ENCODE data around the gene ICAM2. TPM values are rescaled to one million over a fixed set of nuclear protein-coding genes. Genes with fewer than 3 reads are reported as not detected.

Gene ICAM2
- polyA plus RNA-seq, 1 of the 3 experiments (the other 2 are of a cell fraction), result 0.08 TPM

DNA sequence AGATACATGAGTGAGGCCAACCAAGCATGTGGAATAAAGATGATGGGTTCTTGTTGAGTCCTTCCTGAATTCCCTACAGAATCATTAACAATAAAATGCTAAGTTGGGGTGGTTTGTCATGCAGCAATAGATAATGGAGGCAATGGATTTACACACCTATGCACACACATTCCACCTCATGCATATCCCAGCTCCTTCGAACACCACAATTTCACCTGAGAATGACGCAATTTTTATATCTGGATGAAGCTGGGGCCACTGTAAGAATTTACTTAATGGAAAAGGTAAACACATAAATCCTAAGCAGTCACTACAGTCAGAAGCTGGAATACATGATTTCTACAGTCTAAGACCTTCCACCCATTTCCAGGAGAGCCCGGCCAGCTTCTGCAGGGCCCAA, 49.8 kb upstream of the ICAM2 start:
- Histone ChIP-seq H3K27me3 (ENCODE audit: insufficient read depth) (no peaks in the 10 kb centered on the region), H3K4me1 (ENCODE audit: control insufficient read depth in 1 of 2, insufficient read depth in 2 of 2, low read depth in 1 of 2, low read length in 1 of 2) (no peaks in the 10 kb centered on the region), H3K9me2 (no peaks in the 10 kb centered on the region), H3K4me3 (ENCODE audit: low read depth in 2 of 2, low read length in 1 of 2) (no peak overlapping the region), H3F3A (replicated peaks; ENCODE audit: insufficient read depth) (no peaks in the 10 kb centered on the region), H3K27ac (ENCODE audit: low read depth in 2 of 2, low read length in 1 of 2) (no peak overlapping the region), H2AFZ (ENCODE audit: low read depth) (no peak overlapping the region), H3K79me2 (ENCODE audit: insufficient read depth) (no peaks in the 10 kb centered on the region), H3K9ac (no peak overlapping the region), H3K36me3 (replicated peaks in 1 of 2; ENCODE audit: control insufficient read depth in 1 of 2, insufficient read depth in 2 of 2, low read length in 1 of 2) (peaks cover 32 to 34% of the 10 kb centered on the region in 2 experiments), H4K20me1 (ENCODE audit: insufficient read depth) (no peaks in the 10 kb centered on the region), H3K9me3 (no peaks in the 10 kb centered on the region), H3K4me2 (no peak overlapping the region)
- CTCF ChIA-PET, result interaction anchor here (0.9 to 14.7 kb wide), 9 partner anchors 8 to 212 kb away, joined by 3 to 160 read pairs (median 4); partner anchors contain the start of gene ERN1
- no peak for DNase-seq
- WGBS (ENCODE audit: low lambda C conversion rate), result 96% methylated on average over 3 of the region's 3 CpGs
- POLR2A ChIA-PET, result no interaction called here
- no peak for TF ChIP-seq TEAD4 (IDR thresholded peaks at IDR 0.05; ENCODE audit: borderline replicate concordance, insufficient read depth)

DNA sequence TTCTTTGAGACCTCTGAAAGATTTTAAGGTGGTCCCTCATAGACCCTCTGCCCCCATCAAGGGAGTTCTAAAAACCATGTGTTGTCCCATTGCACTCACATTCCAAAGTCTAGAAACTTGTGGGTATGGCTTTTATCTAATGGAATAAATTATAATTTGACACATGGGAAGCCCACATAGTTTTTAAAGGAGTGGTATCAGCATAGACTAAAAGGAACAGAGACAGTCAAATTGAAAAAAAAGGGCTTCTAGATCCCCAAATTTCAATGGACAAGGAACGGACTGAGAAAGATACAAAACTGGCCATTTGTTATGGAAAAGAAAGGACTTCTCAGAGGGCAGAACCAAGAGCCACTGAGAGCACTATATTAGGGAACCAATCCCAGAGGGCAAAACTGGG, 48.7 kb upstream of the ICAM2 start:
- H4K20me1 ChIP-seq (ENCODE audit: insufficient read depth), result no peaks in the 10 kb centered on the region
- H3F3A ChIP-seq (replicated peaks; ENCODE audit: insufficient read depth), result no peaks in the 10 kb centered on the region
- H3K4me3 ChIP-seq (ENCODE audit: low read depth in 2 of 2, low read length in 1 of 2), result no peak overlapping the region
- H3K27me3 ChIP-seq (ENCODE audit: insufficient read depth), result no peaks in the 10 kb centered on the region
- TF ChIP-seq YY1 (IDR thresholded peaks at IDR 0.05; ENCODE audit: low read depth), result no peak
- TF ChIP-seq, protein P1, sequence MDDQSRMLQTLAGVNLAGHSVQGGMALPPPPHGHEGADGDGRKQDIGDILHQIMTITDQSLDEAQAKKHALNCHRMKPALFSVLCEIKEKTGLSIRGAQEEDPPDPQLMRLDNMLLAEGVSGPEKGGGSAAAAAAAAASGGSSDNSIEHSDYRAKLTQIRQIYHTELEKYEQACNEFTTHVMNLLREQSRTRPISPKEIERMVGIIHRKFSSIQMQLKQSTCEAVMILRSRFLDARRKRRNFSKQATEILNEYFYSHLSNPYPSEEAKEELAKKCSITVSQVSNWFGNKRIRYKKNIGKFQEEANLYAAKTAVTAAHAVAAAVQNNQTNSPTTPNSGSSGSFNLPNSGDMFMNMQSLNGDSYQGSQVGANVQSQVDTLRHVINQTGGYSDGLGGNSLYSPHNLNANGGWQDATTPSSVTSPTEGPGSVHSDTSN (IDR thresholded peaks at IDR 0.05), result no peak
- TF ChIP-seq RFX5 (IDR thresholded peaks at IDR 0.05; ENCODE audit: low read length), result no peak
- no peak for TF ChIP-seq FOSL2 (IDR thresholded peaks at IDR 0.05; ENCODE audit: borderline replicate concordance, low read depth)
- no peak for TF ChIP-seq FOXJ3 (CRISPR knock-in tag; IDR thresholded peaks at IDR 0.05)
- TF ChIP-seq, protein P2, sequence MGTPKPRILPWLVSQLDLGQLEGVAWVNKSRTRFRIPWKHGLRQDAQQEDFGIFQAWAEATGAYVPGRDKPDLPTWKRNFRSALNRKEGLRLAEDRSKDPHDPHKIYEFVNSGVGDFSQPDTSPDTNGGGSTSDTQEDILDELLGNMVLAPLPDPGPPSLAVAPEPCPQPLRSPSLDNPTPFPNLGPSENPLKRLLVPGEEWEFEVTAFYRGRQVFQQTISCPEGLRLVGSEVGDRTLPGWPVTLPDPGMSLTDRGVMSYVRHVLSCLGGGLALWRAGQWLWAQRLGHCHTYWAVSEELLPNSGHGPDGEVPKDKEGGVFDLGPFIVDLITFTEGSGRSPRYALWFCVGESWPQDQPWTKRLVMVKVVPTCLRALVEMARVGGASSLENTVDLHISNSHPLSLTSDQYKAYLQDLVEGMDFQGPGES (IDR thresholded peaks at IDR 0.05; ENCODE audit: low read depth, low read length), result no peak
- TF ChIP-seq ELF1 (IDR thresholded peaks at IDR 0.05), result no peak
- TF ChIP-seq MXI1 (IDR thresholded peaks at IDR 0.05; ENCODE audit: low read depth, low read length), result no peak
- no peak for TF ChIP-seq TEAD4 (IDR thresholded peaks at IDR 0.05; ENCODE audit: borderline replicate concordance, insufficient read depth)
- TF ChIP-seq, protein P3, sequence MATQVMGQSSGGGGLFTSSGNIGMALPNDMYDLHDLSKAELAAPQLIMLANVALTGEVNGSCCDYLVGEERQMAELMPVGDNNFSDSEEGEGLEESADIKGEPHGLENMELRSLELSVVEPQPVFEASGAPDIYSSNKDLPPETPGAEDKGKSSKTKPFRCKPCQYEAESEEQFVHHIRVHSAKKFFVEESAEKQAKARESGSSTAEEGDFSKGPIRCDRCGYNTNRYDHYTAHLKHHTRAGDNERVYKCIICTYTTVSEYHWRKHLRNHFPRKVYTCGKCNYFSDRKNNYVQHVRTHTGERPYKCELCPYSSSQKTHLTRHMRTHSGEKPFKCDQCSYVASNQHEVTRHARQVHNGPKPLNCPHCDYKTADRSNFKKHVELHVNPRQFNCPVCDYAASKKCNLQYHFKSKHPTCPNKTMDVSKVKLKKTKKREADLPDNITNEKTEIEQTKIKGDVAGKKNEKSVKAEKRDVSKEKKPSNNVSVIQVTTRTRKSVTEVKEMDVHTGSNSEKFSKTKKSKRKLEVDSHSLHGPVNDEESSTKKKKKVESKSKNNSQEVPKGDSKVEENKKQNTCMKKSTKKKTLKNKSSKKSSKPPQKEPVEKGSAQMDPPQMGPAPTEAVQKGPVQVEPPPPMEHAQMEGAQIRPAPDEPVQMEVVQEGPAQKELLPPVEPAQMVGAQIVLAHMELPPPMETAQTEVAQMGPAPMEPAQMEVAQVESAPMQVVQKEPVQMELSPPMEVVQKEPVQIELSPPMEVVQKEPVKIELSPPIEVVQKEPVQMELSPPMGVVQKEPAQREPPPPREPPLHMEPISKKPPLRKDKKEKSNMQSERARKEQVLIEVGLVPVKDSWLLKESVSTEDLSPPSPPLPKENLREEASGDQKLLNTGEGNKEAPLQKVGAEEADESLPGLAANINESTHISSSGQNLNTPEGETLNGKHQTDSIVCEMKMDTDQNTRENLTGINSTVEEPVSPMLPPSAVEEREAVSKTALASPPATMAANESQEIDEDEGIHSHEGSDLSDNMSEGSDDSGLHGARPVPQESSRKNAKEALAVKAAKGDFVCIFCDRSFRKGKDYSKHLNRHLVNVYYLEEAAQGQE (IDR thresholded peaks at IDR 0.05; ENCODE audit: low read depth, low read length), result no peak
- TF ChIP-seq JUND (IDR thresholded peaks at IDR 0.05), result no peak
- no peak for TF ChIP-seq CHD2 (IDR thresholded peaks at IDR 0.05; ENCODE audit: low read length, partially characterized antibody)
- TF ChIP-seq SIN3A (IDR thresholded peaks at IDR 0.05; ENCODE audit: borderline replicate concordance, low read depth, low read length), result no peak
- TF ChIP-seq GATA2 (CRISPR knock-in tag; IDR thresholded peaks at IDR 0.05), result no peak
- TF ChIP-seq GABPA (IDR thresholded peaks at IDR 0.05; ENCODE audit: low read depth), result no peak
- H3K4me1 ChIP-seq (ENCODE audit: control insufficient read depth in 1 of 2, insufficient read depth in 2 of 2, low read depth in 1 of 2, low read length in 1 of 2), result no peaks in the 10 kb centered on the region
- peaks cover 32 to 34% of the 10 kb centered on the region in 2 experiments for H3K36me3 ChIP-seq (replicated peaks in 1 of 2; ENCODE audit: control insufficient read depth in 1 of 2, insufficient read depth in 2 of 2, low read length in 1 of 2)
- no peaks in the 10 kb centered on the region for H3K79me2 ChIP-seq (ENCODE audit: insufficient read depth)
- H3K9me3 ChIP-seq, result no peaks in the 10 kb centered on the region
- no peak for DNase-seq
- ChIA-PET POLR2A (no interaction called here), CTCF (interaction anchor here (0.8 to 14.7 kb wide), 5 partner anchors 19 to 213 kb away, joined by 3 to 160 read pairs (median 3); partner anchors contain the start of gene ERN1)
- WGBS (ENCODE audit: low lambda C conversion rate), result 92% methylated on average over 1 of the region's 1 CpG
- no peak overlapping the region for H3K27ac ChIP-seq (ENCODE audit: low read depth in 2 of 2, low read length in 1 of 2)
- H3K9ac ChIP-seq, result no peak overlapping the region
- H2AFZ ChIP-seq (ENCODE audit: low read depth), result no peak overlapping the region
- H3K4me2 ChIP-seq, result no peak overlapping the region
- no peaks in the 10 kb centered on the region for H3K9me2 ChIP-seq

Data from SK-N-SH (cell line).